Astrocyte of the hippocampus (primary cell): ENCODE measurements around the gene MYLK3.
A peak's percentile ranks its signal among the peaks of the same experiment; 100 is the strongest.
"Not testable (repeated sequence)": the region's sequence is repeated elsewhere in the genome, so short reads cannot be mapped to it uniquely, and the experiment has no call there.

Experiments used
- DNase-seq: peaks from one replicate; pipeline ENCODE4 v3.0.0; 2011; ENCODE audit warnings: low read depth, low spot score

MYLK3 gene

GRCh38 chr16:46690281-46691178, 57.6 kb downstream of the MYLK3 start:
- peak; percentile 51 for DNase-seq

DNA sequence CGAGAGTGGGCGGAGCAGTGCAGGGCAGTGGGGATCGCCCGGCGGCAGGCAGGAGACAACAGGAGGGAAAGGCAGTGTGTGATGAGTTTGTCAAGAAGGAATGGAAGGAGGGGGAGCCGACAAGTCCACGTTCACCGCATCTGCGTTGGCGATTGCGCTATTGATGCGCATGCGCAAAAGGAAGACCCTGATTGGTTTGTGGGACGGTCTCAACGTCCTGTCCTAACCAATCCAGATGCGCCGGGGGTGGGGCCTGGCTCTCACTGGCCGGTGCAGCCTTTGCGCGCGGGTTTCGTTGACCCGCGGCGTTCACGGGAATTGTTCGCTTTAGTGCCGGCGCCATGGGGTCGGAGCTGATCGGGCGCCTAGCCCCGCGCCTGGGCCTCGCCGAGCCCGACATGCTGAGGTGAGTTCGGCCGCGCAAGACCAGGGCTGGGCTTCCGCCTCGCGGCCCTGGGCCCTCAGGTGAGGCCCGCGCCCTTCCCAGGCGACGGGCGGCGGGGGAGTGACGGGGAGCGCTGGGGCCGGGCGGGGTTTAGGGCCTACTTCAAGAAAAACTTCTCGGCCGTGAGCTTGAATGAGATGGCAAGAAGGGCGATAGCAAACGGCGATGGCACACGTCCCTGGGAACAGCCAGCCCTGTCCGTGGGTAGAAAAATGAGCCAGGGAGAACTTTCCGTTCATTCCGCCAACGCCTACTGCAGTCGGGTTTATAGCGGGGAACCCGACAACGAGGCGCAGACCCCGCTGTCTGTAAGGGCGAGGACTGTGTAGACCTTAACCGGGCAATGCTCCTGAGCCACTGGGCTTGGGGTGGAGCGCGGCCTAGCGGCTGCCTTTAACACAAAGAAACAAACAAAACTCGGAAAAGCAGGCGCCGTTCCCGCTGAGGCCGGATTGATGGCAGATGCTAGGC, 58.5 kb downstream of the MYLK3 start, which contains the start of gene ORC6:
Gene ORC6, plus strand, starts transcription at position 295 of the 916 bp plus-strand sequence. Its CDS starts 47 bp downstream, at position 342.
- DNase-seq: peak; percentile 98

DNA sequence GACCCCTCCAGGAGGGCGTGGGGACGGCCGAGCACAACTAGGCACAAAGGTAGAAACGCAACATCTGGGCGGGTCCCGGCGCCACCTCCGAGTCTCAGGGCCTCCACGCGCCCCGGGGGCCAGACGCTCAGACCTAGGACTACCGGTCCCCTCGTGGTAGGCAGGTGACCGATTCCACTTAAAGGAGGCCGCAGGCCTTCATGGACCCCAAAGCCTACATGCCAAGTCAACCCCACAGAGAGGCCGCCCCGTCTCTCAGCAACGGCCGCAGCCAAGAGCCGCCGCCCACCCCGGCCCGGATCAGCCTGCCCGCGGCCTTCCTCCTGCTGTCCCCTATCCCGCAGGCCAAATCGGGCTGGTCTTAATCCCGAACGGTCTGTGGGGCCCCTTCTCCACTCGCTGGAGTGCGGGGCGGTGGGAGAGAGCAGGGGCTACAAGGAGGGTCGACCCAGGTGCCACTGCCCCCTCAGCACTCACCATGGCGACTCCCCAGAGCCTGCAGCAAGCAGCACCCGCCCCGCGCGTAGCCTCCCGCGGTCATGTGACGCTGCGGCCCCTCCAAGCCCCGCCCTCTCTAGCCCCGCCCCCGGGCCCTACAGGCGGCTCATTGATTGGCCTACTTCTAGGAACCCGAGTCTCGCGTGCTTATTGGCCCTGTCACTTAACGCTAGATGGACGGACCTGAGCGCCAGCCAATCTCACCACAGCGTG, 59.3 kb downstream of the MYLK3 start, which contains the start of gene VPS35:
Gene VPS35, minus strand, starts transcription at position 525 of the 711 bp plus-strand sequence. Its CDS starts 45 bp downstream, at position 480.
- DNase-seq: peak; percentile 99

DNA sequence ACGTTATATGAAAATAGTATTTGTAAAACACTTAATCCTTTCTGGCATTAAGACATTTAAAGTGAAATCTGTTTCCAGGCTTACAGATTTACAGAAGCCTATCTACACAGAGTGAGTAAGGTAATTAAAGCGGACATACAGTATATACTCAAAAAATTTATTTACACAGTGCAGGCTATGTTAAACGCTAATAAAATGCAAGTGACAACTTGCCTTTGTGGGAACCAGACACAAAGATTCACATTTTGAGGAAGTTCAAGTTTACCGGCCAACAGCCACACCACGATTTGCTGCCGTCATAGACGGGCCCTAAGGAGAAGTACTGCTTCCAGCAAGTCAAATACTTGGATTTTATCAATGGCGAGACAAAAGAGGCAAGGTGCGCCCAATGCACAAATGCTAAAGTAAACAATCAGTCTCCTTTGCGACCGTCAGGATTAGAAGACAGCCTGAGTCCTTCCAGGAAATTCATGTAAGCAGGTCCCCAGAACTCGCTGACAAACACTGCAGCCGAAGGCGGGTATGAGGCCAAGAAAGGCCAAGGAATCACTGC, 60.0 kb downstream of the MYLK3 start:
- DNase-seq: no peak

GRCh38 chr16:46687486-46687885, 60.7 kb downstream of the MYLK3 start:
- peak; percentile 3 for DNase-seq

DNA sequence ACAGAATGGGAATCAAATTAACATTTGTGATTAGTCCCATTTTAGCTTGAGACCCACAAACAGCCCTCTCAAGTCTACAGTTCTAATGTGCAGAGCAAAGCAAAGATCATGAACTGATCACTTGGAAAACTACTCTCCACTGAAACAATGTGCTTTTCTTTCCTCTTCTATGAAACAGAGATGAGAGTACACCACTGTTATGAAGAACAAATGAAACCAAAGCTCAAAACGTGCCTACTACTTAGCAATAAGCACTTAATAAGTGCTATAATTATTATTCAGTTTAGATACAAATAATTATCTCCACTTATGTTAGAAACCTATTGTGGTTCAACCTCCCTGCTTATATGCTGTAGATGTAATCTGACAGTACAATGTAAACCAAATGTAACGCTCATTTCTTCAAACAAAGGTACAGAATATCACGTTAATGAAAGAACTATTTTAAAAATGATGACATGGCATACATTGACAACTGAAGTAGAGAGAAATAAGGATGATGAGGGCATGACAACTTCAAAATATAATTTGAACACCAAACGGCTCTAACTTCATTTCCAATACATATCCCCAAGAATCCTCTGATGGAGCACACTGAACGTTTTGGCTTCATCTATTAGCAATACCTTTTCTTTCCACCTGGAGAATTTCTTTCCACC, 61.2 kb downstream of the MYLK3 start:
- no peak for DNase-seq

DNA sequence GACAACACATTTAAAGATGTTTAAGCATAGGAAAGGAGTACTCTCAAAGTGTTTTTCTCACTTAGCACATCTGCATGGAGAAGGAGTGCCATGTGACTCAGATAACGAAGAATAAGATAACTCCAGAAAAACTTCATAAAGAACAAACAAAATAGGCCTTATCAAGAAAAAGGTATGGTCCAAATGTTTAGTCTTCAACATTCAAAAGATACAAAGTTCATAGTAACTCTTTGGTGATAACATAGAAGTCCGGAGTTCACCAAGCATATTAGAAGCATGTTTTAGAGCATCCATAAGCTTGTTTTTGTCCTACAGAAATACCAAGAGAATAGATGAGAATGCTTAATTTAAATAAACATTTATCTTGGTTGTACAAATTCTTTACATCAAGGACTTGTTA, 66.3 kb downstream of the MYLK3 start:
- not testable (repeated sequence) for DNase-seq

GRCh38 chr16:46677943-46678342, 70.2 kb downstream of the MYLK3 start:
- DNase-seq: not testable (repeated sequence)

DNA sequence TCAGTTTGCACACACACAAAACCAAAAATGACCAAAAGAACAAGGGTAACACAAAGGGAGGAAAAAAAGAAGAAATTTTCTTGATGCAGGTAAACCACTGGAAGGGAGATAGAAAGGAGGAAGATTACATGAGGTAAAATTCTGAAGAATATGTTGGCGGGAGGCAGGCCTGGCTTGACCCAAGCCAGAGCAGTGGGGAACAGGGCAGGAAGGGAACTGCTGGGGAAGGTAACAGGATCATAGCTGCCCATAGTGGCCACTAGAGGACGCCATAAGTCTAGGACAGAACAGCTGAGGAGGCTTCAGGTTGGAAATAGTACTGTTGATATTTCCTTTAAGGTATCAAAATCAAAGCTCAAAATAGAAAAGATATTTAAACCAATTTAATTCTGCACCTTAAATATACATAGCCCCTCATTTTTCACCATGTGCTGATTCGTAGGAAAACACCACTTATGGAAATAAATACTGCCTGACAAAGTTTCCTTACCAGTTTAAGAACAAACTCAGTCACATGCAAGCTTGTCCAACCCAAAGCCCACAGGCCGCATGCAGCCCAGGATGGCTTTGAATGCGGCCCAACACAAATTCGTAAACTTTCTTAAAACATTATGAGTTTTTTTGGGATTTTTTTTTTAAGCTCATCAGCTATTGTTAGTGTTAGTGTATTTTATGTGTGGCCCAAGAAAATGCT, 74.7 kb downstream of the MYLK3 start:
- peak; percentile 80 for DNase-seq

- DNase-seq: no peak
These were observed 86.0 kb downstream of the MYLK3 start for GRCh38 chr16:46662123-46662522.

DNA sequence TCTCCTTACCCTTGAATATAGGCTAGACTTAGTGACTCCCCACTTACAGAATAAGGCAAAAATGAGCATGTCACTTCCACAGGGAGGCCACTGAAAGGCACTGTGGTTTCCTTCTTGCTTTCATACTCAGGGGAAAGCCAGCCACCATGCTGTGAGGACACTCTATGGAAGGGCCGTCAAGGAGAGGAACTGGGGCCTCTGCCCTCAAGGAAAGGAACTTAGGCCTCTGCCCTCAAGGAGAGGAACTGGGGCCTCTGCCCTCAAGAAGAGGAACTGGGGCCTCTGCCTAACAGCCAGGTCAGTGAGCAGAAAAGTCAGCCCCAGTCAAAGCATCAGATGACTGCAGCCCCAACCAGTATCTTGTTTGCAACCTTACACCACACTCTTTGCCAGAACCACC, 89.2 kb downstream of the MYLK3 start:
- no peak for DNase-seq
